K562 (cell line): ENCODE data around the gene NUP153.

Source experiments
- CHCHD3 ChIP-seq: fragments of 250-450 bp; sonication (Bioruptor Pico); IDR thresholded peaks from 2 replicates; pipeline ENCODE4 v2.1.2; 2022; ENCODE audit warnings: mild to moderate bottlenecking
- FOXP1 ChIP-seq: sonication (generic); formaldehyde crosslinking; IDR thresholded peaks from 2 replicates; pipeline ENCODE4 v1.8.0; 2022; ENCODE audit warnings: mild to moderate bottlenecking, missing genetic modification reagents
- GABPA ChIP-seq: fragments of 200-800 bp; sonication (Bioruptor generic); conservative IDR thresholded peaks from 2 replicates; pipeline ENCODE4 v1.6.1; 2016; ENCODE audit warnings: low read depth, missing genetic modification characterization, missing compliant biosample characterization
- NR1H2 ChIP-seq: sonication (generic); formaldehyde crosslinking; IDR thresholded peaks from 2 replicates; pipeline ENCODE4 v1.4.0; 2020; ENCODE audit warnings: mild to moderate bottlenecking, missing genetic modification reagents
- POLR2AphosphoS5 ChIP-seq: IDR thresholded peaks from 2 replicates; pipeline ENCODE4 v1.6.1; 2011; ENCODE audit warnings: mild to moderate bottlenecking, low read depth, low read length, moderate library complexity; ENCODE audit not compliant: control insufficient read depth, insufficient read depth
- POLR2H ChIP-seq: IDR thresholded peaks from 2 replicates; pipeline ENCODE4 v1.6.1; 2016; ENCODE audit warnings: missing genetic modification characterization, low read depth, mild to moderate bottlenecking, control low read depth, missing compliant biosample characterization, moderate library complexity
- SMC3 ChIP-seq: conservative IDR thresholded peaks from 2 replicates; pipeline ENCODE4 v1.6.1; 2011; ENCODE audit warnings: low read depth, low read length, improper control_type of control experiment; ENCODE audit not compliant: insufficient read depth
- TCF7 ChIP-seq: sonication (generic); IDR thresholded peaks from 2 replicates; pipeline ENCODE4 v1.6.1; 2016; ENCODE audit warnings: antibody characterized with exemption, borderline replicate concordance
- TF ChIP-seq, protein P1 (sequence below): fragments of 450-650 bp; IDR thresholded peaks from 2 replicates; pipeline ENCODE4 v1.6.1; 2016
- TF ChIP-seq, protein P2 (sequence below), 3 experiments: IDR thresholded peaks in 2 of 3; conservative IDR thresholded peaks in 1 of 3; 2 replicates each; pipeline ENCODE4 v1.5.1; 2011 to 2012; ENCODE audit warnings: low read length in 3 of 3, mild to moderate bottlenecking in 3 of 3, control low read depth in 2 of 3, improper control_type of control experiment in 1 of 3, inconsistent platforms in 1 of 3, low read depth in 1 of 3, mixed read lengths in 1 of 3, moderate library complexity in 1 of 3; ENCODE audit not compliant: insufficient read depth in 2 of 3
- TF ChIP-seq, protein P3 (sequence below): fragments of 450-650 bp; conservative IDR thresholded peaks from 2 replicates; pipeline ENCODE4 v1.6.1; 2016; ENCODE audit warnings: missing genetic modification characterization, low read depth, mild to moderate bottlenecking, missing compliant biosample characterization, moderate library complexity

DNA sequence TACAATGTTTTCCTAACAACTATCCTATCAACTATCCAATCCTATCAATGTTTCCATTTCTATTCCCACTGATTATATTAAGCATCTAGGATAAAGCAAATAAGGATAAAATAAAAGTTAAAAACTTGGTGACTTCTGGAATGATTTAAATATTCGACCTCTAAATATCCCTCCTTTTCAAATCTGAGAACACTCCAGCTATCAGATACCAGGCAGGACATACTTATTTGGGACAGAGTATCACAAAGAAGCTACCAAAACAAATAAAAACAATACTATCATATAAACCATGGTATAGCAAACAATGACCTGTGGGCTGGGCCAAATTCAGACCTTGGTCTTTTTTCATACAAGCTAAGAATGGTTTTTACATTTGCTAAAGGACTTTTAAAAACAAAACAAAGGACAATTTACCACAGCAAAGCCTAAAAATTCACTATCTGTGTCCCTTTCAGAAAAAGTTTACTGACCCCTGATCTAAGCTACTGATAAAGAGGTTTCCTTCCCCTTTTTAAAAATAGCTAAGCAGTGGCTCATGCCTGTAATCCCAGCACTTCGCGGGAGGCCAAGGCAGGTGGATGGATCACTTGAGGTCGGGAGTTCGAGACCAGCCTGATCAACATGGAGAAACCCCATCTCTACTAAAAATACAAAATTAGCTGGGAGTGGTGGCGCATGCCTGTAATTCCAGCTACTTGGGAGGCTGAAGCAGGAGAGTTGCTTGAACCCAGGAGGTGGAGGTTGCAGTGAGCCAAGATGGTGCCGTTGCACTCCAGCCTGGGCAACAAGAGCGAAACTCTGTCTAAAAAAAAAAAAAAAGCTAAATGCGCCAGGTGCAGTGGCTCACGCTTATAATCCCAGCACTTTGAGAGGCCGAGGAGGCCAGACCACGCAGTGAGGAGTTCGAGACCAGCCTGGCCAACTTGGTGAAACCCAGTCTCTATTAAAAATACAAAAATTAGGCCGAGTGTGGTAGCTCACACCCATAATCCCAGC, 6.0 kb downstream of the NUP153 start:
- TF ChIP-seq TCF7 (no peak), POLR2AphosphoS5 (no peak), POLR2H (tag) (peak; percentile 45; the same call in 1 of the 2 replicates), GABPA (no peak), SMC3 (no peak), NR1H2 (CRISPR knock-in tag) (no peak), CHCHD3 (CRISPR knock-in tag) (no peak), FOXP1 (CRISPR knock-in tag) (no peak)
- TF ChIP-seq, protein P1, sequence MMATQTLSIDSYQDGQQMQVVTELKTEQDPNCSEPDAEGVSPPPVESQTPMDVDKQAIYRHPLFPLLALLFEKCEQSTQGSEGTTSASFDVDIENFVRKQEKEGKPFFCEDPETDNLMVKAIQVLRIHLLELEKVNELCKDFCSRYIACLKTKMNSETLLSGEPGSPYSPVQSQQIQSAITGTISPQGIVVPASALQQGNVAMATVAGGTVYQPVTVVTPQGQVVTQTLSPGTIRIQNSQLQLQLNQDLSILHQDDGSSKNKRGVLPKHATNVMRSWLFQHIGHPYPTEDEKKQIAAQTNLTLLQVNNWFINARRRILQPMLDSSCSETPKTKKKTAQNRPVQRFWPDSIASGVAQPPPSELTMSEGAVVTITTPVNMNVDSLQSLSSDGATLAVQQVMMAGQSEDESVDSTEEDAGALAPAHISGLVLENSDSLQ, result no peak; the same call in 1 of the 2 replicates
- TF ChIP-seq, protein P2, sequence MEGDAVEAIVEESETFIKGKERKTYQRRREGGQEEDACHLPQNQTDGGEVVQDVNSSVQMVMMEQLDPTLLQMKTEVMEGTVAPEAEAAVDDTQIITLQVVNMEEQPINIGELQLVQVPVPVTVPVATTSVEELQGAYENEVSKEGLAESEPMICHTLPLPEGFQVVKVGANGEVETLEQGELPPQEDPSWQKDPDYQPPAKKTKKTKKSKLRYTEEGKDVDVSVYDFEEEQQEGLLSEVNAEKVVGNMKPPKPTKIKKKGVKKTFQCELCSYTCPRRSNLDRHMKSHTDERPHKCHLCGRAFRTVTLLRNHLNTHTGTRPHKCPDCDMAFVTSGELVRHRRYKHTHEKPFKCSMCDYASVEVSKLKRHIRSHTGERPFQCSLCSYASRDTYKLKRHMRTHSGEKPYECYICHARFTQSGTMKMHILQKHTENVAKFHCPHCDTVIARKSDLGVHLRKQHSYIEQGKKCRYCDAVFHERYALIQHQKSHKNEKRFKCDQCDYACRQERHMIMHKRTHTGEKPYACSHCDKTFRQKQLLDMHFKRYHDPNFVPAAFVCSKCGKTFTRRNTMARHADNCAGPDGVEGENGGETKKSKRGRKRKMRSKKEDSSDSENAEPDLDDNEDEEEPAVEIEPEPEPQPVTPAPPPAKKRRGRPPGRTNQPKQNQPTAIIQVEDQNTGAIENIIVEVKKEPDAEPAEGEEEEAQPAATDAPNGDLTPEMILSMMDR (IDR thresholded peaks at IDR 0.05 in 2 of 3, conservative IDR thresholded peaks at IDR 0.05 in 1 of 3; ENCODE audit: insufficient read depth in 2 of 3, low read depth in 1 of 3, low read length in 3 of 3), result no peak
- TF ChIP-seq, protein P3, sequence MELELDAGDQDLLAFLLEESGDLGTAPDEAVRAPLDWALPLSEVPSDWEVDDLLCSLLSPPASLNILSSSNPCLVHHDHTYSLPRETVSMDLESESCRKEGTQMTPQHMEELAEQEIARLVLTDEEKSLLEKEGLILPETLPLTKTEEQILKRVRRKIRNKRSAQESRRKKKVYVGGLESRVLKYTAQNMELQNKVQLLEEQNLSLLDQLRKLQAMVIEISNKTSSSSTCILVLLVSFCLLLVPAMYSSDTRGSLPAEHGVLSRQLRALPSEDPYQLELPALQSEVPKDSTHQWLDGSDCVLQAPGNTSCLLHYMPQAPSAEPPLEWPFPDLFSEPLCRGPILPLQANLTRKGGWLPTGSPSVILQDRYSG (tag), result no peak
